IPS DF 19.7 (cell line): ENCODE data around the gene RAPGEF5.

ENCODE experiments used
- DNase-seq: peaks from one replicate; pipeline ENCODE4 v3.0.0-alpha.2; 2013; ENCODE audit warnings: low read depth, low spot score

The RAPGEF5 gene

DNA sequence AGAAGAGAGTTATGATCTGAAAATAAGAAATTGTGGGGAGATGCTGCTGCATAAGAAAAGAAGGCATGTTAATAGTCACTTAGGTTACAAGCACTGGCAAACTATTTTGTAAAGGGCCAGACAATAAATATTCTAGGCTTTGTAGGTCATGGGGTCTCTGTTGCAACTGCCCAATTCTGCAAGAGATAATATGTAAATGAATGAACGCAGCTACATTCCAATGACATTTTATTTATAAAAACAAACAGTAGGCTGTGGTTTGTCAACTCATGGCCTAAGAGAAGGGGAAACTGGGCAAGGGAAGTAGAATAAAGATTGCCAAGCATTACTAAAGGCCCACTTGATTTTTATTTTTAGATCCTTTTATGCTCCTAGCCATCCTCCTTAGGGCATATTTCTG is 133.1 kb downstream of the RAPGEF5 start:
- no peak for DNase-seq

DNA sequence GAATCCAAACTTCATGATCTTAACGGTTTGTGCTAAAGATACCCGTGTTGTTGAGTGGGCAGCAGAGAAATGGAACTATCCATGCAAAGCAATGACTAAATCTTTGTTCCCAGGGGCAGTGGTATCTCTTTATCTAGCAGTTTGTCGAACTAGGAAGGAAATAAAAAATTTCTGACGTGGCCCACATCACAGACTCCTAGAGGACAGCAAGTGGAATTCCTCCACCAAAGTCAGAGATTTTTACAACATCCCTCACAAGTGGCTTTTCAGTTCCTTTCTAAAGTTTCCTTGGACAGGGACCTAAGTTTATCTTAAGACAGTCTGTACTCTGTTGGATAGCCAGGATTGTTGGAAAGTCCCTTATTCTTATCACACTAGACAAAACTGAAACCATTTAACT is 136.0 kb downstream of the RAPGEF5 start:
- DNase-seq = no peak

DNA sequence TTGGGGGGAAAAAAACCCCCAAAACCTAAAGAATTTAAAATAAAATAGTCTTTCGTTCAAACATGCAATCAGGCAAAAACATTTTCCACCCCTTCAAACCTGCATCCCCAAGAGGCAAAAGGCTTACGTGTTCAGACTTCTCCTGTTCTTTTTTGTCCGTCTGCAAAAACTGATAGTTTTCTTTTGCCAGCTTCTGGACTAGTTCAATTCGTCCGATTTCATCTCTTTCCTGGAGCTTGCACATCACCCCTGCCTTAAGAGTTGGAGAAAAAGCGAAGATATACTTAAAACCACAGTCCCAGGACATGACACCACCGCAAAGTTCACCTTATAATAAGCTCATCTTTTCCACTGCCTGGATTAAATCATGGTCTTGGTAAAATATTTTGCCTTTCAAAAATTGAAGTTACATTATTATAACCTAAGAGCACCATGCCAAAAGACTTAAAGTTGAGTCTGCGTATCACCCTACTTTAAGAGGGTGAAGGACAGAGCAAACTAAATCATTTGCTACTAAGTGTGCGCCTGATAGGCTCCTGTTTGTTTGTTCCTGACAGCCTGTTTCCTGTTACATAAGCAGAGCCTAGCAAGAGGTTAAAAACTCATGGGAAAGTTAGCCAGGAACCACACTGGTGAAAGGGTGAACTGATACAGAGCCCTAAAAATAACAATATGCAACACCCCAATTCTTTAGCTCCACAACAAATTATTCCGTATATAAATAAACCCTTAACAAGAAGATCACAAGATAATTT is 137.0 kb downstream of the RAPGEF5 start:
- DNase-seq = no peak

DNA sequence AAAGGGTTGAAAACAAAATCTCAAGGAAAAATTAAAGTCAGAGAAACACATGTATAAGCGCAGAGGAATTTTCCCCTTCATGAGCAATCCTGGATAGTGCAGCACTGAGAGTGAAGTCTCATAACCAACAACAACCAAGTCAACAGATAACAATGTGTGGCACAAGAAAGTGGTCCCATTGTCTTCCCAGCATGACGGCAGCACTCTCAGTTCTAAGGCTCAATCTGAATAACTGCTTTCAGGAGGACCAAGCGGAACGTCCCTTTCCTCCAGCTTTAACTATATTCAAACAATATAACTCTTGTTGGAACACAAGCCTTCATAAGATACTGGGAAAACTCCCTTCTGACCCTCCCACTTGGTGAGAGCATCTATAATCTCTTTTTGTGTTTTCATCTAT is 137.9 kb downstream of the RAPGEF5 start:
- DNase-seq = no peak

DNA sequence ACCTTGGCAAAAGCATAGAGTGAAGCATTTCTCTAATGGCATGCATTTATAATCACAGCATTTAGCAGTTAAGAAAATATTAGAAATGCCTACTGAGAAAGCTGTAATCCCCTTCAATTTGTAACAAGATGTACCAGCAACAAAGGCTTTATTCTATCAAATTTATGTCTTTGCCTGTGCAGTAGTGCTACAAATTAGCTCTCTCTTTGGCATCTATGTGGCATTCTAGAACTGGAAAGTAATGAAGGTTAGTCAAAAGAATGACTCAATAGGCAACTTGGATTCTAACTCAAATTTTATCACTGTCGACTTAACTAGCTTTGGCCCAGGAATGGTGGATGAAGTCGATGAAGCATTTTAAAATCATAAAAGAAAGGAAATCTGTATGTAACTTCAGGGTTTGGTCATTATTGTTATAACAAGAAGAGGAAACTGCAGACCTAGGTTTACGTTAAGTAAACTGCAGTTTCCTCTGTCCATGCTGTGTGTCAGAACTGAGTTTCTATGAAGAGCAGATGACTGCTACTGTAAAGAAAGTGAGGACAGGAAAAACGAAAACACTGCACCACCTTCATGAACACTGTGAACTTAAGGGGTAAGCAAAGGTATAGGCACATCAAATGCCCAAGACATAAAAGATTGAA is 140.0 kb downstream of the RAPGEF5 start:
- no peak for DNase-seq

DNA sequence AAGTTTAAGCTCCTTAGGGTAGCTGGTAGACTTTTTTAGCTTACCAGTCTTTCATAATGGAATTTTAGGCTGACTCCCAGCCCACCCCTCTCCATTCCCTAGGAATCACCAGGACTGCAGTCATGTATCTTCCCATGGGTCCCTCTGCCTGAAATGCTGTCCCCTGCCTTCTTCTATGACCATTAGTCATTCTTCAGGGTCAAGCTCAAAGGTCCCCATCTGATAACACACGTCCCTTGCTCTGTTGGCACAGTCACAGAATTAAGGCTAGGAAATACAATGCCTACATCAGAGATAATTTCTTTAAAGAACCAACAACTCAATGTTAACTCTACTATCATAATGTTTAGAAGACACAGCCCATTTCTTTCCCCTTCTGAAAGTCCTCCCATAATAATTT is 140.6 kb downstream of the RAPGEF5 start:
- DNase-seq = no peak

DNA sequence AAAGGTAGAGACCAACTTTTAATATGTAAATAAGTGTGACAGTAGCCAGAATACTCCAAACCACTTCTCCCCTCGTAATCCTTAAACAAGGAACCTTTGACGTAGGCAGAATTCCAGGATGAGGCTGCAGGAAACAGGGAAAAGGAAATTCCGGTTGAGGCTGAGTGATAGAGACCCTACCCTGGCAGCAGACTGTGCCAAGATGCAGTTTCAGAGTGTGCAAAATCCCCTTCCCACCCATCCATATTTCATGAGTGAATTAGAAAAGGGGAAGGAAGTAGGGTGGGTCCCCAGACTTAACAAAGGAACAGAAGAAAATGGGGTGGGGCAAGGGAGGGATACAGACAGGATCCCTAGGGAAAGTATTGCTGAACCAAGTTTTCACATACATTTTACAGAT is 143.0 kb downstream of the RAPGEF5 start:
- no peak for DNase-seq

DNA sequence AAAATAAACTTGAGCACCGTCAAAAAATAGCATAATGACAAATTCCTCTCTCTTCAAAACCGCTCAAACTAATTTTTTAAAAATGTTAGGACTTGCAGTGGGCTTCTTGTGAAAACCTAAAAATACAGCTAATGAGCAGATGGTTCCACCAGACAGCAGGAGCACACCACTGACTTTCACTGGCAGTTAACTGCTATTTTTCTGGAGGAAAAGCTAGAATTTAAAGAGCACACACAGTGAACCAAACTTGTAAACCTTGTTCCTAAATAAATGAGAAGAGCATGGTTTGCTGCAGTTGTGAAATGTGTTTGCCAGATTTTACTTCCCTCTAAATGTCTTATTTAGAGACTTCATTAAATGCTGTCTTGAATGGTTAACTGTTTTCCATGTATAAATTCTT is 143.9 kb downstream of the RAPGEF5 start:
- no peak for DNase-seq

DNA sequence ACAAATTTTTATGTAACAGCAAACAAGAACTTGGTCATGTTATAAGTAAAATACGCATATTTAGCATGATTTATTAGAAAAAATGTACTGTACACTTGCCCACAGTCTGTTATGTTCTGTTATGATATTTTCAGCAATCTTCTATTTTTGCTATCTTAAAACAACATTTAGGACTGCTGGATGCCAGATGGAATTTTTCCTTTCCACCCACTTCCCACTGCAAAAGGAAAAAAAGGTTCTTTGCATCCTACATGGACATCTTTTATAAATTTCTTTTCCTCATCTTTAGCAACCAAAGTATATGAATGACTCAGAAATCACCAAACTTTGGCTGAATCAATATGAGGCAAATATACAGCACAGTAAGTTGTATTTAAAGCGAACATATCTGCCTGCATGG is 146.0 kb downstream of the RAPGEF5 start:
- no peak for DNase-seq

DNA sequence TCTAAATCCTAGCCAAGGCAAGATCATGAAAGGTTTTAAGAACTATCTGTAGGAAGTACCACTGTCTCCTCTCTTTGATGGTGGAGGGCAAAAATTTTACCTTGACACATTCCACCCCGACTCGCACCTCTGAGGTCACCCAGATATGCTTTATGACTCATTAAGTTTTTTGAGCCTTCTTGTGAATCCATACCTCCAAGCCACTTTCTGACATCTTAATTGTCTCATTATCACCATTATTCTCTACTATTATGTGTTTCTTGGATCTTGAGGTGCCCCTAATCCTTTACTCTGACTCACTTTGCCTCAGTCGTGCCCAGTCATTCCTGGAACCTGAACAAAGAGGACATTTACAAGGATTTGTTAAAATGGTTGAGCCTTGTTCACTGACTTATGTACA is 146.6 kb downstream of the RAPGEF5 start:
- no peak for DNase-seq

DNA sequence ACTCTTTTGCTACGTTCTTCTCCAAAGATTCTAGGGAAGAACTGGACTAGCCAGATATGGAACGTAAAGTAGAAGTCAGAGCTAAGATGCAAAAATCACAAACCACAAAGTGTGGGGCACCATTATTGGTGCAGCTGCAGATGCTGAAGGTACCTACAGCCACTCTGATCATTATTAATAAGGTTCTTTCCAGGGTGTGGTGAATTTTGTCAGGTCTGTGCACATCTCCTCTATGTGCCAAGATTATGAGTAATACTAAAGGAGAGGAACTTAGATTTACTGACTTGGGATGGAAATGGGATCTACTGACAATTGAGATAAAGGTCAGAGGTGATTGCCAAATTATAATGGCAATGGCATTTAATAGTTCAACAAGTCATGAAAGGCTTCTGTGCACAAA is 148.2 kb downstream of the RAPGEF5 start:
- DNase-seq = no peak

DNA sequence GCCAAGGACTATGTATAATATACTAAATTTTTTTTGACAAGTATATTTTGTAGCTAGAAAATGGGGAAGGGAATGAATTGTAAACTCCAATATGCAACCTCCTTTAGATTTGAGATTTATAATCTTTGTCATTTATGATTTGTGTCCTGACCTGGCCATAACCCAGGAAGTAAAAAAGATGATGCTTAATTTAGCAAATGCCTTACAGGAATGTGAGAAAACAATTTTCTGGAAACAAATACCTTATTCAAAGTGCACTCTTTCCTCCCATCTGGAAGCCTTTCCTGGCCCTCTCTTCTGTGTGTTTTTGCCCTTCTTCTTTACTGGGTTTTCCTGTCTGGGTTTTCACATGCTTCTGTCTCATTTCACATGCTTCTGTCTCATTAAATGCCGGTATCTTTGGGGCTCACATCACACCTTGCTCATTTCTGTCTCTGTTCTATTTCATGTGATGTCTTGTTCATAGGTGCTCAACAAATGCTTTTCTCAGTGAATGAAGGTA is 149.2 kb downstream of the RAPGEF5 start:
- no peak for DNase-seq

DNA sequence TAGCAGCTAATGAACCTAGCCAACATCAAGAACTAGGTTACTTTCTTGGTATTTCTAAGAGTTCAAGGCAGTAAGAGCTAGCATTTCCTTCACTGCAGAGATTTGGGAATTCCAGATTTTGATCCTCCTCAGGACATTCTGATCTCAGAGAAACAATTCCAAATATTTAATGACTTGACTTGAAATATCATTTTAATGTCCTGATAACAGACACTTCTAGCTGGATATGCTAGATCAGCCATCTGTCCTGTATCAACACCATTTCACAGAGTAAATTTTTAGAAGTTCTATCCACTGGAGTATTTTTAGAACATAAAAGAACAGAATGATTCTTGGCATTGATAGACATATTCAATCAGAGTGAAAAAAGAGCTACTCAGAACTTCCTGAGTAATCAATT is 151.3 kb downstream of the RAPGEF5 start:
- DNase-seq = no peak

DNA sequence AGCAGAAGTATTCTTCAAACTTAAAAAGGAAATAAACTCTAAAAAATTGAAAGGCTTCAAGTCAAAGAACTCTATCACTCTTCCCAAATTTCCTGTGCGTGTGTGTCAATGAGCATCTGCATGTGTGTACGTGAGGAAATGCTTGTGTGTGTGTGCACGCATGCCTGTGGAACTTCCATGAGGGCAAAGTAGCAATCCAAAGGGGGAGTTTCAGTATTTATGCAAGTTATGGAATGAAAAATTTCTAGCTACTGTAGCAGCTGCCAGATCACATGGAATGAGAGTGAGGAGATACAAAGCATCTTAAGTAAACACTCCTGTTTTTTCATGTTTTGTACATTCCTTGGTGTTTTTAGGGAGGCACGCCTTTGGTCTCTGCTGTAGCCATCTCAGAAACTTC is 152.6 kb downstream of the RAPGEF5 start:
- no peak for DNase-seq

DNA sequence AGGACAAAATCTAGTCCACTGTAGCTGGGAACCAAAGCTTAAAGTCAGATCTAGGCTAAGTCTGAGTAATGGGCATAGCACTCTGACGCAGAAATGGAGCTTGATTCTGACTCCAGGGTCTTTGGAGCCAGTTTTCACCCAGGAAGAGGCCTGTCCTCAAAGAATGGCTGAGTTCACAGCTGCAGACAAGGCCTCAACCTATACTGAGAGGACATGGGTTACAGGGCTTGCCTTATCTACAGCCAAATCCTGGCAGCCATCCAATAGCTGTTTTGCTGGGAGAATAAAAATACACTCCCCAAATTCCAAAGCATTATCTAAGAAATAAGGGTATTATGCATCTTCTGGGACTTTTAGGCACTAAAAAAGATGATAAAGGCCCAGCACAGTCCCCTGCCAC is 154.8 kb downstream of the RAPGEF5 start:
- DNase-seq = no peak

DNA sequence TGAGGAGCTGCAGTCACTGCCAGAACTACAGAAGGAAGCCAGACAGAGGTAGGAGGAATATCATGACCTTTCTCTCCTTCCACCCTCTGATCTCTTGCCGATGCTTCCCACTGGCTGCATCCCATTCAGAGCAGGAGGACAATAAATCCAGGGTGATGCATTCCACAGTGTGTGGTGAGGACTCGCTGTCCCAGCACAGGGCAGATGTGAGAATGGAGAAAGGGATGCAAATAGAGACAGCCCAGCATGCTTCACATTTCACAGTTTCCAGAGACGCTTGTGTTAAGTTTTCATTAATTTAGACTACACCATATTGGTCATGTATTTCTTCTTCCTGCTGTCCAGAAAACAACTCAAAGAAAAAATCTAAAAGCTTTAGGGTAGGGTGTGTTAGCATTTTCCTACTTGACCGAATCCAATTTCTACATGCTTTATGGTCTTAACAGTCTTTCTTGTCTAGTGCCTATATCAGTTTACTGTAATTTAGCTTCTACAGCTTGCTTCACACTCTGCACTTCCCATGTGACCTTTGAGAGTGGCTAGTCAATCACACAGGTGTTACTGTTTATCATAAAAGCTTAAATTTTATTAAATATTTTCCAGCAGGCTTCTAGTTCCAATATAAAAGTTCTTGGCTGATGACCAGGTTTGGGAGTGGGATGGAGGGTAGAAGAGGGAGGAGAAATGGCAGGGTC is 155.6 kb downstream of the RAPGEF5 start:
- DNase-seq = no peak

DNA sequence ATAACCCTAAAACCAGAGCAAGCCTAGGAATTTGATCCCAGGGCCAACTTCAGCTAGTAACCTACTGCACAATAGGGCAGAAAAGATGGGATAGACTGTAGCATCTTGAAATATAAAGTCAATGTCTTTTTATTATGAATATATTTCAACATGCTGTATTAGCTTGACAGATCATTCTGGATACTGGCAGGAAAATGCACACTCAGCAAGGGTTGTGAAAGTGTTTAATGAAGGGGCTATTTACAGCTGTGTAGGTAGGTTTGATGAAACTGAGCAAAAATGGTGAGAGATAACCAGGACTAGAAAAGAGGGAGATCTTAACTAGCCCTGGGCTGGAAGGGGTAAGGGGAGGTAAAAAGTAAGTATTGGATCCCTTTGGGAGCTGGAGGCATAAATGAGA is 156.2 kb downstream of the RAPGEF5 start:
- no peak for DNase-seq

DNA sequence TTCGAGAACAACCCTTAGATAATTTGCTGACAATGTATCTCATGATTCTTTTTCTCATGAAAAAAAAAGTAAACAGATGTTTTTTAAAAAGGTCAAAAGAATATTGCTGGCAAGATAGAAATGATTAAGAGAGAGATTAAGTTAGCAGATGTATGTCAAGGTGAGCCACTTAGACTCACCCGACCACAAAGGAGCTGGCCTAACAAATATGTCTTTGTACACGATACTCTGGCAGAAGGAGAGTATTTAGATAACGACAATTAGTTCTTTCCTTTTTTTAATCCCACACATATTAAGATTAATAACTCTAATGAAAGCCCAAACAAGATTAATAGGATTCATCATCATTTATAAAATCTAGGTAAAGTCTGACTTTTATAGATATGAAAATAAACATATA is 156.7 kb downstream of the RAPGEF5 start:
- no peak for DNase-seq

DNA sequence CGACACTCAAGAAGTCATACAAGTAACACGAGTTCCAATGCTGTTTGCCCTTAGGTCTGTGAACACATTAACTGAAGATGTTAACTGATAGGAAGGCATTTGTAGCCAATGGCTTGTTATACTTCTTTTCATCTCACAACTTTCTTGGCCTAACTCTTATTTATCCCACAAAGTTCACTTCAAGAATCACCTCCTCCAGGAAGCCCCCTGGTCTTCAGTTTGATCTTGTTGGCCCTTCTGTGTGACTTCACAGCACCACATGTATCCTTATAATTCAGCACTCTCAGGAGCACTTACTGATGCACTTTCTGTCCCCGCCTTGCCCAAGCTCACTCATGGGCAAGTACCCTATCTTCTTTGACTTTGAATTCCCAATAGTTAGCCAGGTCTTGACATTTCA is 159.6 kb downstream of the RAPGEF5 start:
- DNase-seq = no peak

DNA sequence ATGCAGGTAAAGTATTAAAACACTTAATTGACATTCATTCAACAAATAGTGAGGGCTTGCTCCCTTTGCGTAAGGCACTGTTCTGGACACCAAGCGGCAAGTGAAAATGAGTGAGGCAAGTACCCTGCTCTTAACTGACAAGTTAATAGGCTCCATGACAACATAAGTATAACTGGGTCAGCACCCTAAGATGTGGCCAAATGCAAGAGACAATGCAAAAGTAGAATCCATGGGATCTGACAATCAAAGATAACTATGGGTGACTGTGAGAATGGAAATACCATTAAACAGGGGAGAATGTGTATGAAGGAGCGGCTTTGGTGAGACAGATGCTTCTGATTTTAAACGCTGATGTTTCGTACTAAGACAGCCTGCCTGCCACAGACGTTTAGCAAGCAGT is 160.5 kb downstream of the RAPGEF5 start:
- DNase-seq = no peak

DNA sequence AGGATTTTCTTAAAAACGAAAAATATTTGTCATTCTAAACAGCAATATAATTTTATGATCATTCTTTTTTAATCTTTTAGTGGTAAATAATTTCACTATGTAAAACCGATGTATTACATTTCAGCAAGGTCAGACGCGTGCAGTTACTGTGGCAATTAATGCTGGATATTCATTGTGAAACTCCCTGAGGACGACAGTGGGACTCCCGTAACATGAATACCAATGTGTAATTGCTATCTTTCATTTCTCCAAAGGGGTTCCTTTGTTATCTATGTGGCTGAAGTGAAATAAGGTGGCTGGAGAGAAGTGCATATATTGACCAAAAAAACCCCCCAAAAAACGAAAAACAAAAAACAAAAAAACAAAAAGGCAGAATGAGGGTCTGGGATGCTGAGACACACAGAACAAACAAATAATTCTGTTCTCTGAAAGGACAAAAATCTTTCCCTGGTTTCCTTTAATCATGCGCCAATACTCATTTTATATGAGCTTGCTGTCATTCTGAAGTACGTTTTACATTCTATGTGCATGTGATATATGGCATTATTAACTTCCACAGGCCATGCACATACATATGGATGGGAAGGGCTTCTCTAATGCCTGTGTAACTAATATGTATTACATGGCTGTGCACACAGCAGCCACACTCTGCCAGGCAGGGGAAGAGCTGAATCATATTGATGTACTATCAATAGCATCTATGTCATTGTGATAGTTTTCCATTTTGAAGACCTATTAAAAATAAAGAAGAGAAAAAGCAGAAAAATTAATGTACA is 161.4 kb downstream of the RAPGEF5 start:
- DNase-seq = no peak

DNA sequence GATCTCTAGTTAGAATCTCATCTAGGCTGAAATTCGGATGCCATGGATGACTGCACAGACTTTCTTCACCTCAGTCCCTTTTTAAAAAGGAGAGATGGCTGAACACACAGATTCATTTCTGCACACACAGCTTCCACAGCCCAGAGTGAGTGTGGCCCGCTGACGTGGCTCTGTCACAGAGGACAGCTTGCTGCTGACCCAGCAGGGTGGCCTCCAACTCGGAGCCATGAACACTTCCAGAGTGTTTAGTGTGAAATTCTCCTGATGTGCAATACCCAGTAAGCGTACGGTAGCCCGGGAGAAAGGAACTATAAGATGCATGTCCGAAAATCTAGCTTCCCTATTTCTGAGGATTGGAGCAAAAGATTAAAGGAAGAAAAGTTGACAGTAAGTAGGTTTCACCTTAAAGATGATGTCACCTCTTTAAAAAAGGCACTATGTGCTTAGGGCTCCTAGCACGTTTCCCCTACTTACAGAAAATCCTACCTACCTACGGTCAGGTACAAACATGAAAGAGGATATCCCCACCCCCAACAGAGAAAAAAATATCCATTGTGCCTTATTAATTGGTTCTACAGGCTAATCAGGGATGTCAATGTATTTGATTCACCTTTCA is 162.2 kb downstream of the RAPGEF5 start:
- no peak for DNase-seq
